HG02798 (cell line): ENCODE measurements around the gene ARGLU1.
A peak's percentile ranks its signal among the peaks of the same experiment; 100 is the strongest.

Experiments used
- ATAC-seq: cut with Tn5 transposase; IDR thresholded peaks from one replicate; pipeline ENCODE4 v1.9.1; 2021; ENCODE audit warnings: mild to moderate bottlenecking; ENCODE audit not compliant: unreplicated experiment, poor library complexity

The ARGLU1 gene

GRCh38 chr13:106588367-106588766, 20.4 kb upstream of the ARGLU1 start:
- no peak for ATAC-seq

- no peak for ATAC-seq
Measured at GRCh38 chr13:106587787-106588186, 19.9 kb upstream of the ARGLU1 start.

- ATAC-seq, result no peak
Measured at GRCh38 chr13:106586648-106587166, 18.8 kb upstream of the ARGLU1 start.

GRCh38 chr13:106581225-106581624, 13.3 kb upstream of the ARGLU1 start:
- no peak for ATAC-seq

GRCh38 chr13:106575896-106576295, 8.0 kb upstream of the ARGLU1 start:
- ATAC-seq, result no peak

- no peak for ATAC-seq
Measured at GRCh38 chr13:106573868-106574267, 5.9 kb upstream of the ARGLU1 start.

- ATAC-seq, result no peak
Measured at GRCh38 chr13:106573284-106573846, 5.4 kb upstream of the ARGLU1 start.

- ATAC-seq, result peak; percentile 29
Measured at GRCh38 chr13:106570299-106570852, 2.4 kb upstream of the ARGLU1 start.

GRCh38 chr13:106569233-106570095, 1.5 kb upstream of the ARGLU1 start:
- ATAC-seq, result no peak

- ATAC-seq, result peak; percentile 30
Measured at GRCh38 chr13:106568299-106569003, 514 bp upstream of the ARGLU1 start.

- ATAC-seq, result peak; percentile 47
Measured at GRCh38 chr13:106566641-106567473, 1.1 kb downstream of the ARGLU1 start.

- no peak for ATAC-seq
Measured at GRCh38 chr13:106565127-106565775, 2.7 kb downstream of the ARGLU1 start.

- ATAC-seq, result no peak
Measured at GRCh38 chr13:106562301-106562700, 5.6 kb downstream of the ARGLU1 start.

GRCh38 chr13:106561551-106562170, 6.3 kb downstream of the ARGLU1 start:
- peak; percentile 87 for ATAC-seq

- ATAC-seq, result peak; percentile 39
Measured at GRCh38 chr13:106560821-106561220, 7.1 kb downstream of the ARGLU1 start.

GRCh38 chr13:106558527-106558926, 9.4 kb downstream of the ARGLU1 start:
- ATAC-seq, result no peak

- ATAC-seq, result no peak
Measured at GRCh38 chr13:106555631-106556328, 12.2 kb downstream of the ARGLU1 start.

- no peak for ATAC-seq
Measured at GRCh38 chr13:106551751-106552150, 16.2 kb downstream of the ARGLU1 start.
